HG02943 (cell line): Measurements from ENCODE around the gene NIFK.

Experiments used
- ATAC-seq: cut with Tn5 transposase; IDR thresholded peaks from one replicate; pipeline ENCODE4 v1.9.1; 2021; ENCODE audit warnings: mild to moderate bottlenecking, low read depth, moderate library complexity; ENCODE audit not compliant: unreplicated experiment

NIFK gene

GRCh38 chr2:121736462-121737336 lies at the start of gene NIFK:
TSS of gene NIFK (minus strand) at chr2:121736875. CDS start at chr2:121736850, 25 bp downstream.
- peak; percentile 94 for ATAC-seq

GRCh38 chr2:121783180-121783579 lies 46.5 kb upstream of the NIFK start:
- ATAC-seq: no peak

DNA sequence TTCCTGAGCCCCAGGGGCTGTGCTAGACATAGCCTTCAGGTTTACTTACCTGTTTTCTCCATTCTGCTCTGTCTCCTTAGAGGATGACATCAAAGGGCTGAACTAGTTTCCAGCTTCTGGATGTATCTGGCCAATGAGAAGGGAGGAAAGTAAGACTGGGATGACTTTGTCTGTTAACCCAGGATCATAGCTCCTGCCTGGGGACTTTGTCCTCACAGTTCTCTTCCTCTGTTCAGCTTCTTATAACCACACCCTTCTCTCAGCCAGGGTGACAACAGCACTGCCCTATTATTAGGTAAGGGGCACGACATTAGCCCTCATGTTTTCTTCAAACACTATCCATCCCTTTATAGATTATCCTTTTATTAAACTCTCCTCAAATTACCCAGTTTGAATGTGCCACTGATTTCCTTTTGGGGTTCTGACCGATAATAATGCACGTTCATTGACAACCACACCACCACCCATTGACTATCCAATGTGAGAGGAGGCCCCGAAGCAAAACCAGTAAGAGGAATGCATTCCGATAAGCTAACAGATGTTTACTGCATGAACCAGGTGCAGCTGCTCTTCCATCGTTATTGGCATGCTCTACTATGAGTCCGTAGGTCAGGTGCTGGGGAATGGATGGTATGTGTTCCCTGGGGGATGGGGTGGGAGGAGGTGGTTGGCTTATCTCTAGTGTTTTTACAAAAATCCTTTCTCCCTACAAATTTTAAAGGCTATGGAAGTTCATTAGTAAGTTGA lies 42.2 kb upstream of the NIFK start:
- ATAC-seq: no peak

- ATAC-seq: no peak
These were observed 41.0 kb upstream of the NIFK start for GRCh38 chr2:121777699-121778058.

GRCh38 chr2:121776885-121777698 lies 40.4 kb upstream of the NIFK start:
- no peak for ATAC-seq

- no peak for ATAC-seq
These were observed 39.7 kb upstream of the NIFK start for GRCh38 chr2:121776361-121776760.

- ATAC-seq: no peak
These were observed 37.6 kb upstream of the NIFK start for GRCh38 chr2:121774235-121774634.

DNA sequence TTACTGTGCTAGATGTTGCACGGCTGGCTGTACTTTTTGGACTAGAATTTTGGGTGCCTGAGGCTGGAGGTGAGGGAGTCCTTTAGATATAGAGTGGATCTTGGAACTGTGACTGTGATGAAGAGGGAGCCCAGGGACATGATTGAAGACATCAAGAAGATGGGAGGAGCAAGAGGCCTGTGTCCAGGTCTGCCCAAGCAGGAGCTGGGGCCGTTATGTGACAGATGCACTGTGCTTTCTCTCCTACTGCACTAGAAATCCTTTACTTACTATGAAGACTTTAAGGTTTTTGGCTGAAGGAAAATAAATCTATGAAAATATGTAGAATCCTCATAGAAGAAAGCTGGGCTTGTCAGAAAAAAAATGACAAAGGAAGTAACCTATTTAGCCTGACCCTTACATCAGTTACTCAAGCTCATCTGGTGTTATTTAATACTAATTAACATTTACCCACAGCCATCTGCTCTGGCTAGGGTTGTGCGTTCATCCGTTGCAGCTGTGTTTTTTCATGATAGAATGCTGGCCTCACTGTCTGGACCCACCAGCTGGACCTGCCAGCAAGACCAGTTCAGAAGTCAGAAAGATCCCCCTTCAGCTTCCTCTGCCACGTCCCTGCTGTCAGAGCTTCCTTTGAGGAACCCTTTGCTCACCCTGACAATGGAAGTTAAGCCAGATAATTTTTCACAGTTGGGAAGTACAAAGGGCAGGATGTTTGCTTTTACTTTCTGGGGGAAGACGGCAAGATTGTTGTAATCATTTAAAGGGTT lies 35.5 kb upstream of the NIFK start:
- ATAC-seq: no peak

DNA sequence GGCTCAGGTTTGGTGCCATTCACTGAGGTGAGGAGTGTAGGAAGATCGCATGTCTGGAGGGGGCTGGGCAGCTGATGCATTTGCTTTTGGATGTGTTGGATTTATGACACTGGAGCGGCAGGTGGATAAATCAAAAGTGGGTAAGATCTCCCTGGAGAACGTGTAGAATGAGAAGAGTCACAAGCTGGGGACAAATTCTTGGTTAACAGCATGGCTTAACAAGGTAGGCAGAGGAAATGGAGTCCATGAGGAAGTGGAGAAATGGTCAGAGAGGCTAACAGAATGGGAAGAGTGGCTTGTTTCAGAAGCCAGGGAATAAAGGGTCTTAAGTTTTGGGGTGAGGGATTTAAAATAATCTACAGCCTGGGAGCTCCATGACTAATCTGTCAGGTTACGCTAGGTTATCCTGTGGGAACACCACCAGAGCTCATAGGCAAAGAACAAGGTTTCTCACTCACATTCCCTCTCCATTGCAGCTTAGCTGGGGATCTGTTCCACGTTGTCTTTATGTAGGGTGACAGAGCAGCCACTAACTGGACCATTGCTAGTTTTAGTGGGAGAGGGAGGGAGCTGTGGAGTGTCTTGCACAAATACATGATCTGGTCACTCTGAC lies 31.6 kb upstream of the NIFK start:
- ATAC-seq: no peak

- ATAC-seq: no peak
These were observed 29.9 kb upstream of the NIFK start for GRCh38 chr2:121766624-121767023.

- ATAC-seq: no peak
These were observed 28.1 kb upstream of the NIFK start for GRCh38 chr2:121764681-121765228.

DNA sequence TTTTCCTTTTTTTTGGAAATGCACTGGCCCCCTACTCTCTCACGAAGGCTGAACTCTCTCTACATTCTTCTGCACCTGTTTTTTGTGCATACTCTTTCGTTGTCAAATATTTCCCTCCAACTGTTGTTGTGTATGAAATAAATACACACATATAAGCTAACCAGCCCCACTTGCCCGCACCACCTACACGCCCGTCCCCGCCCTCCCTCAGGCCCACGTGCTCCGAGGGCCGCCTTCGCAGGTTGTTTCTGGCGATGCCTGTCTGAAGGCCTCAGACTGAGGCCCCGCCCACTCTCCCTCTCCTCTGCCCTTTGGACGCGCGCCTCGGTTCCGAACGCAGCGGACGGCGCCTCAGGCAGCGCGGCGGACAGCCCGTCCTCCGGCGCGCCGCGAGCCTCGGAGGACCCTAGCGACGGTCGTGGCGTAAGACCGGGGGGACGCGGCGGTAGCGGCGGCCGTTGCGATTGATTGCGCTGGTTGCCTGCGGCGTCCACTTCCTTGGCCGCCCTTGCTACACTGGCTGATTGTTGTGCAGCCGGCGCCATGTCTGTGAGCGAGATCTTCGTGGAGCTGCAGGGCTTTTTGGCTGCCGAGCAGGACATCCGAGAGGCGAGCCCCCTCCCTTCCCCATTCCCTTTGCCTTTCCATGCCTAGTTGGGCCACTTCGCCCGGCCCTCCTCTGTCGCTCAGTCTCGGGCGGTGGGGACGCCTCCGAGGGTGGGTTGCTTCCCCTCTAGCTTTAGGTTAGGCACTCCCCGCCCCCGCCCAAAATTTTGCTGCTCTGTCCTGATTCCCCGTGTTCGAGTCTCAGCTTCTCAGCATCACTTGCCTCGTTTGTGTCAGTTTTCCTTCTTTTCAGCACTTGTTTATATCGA lies 18.8 kb upstream of the NIFK start, which contains the start of gene TSN:
Gene TSN, plus strand, starts transcription at position 415 of the 875 bp plus-strand sequence. Its CDS starts 129 bp downstream, at position 544.
- ATAC-seq: peak; percentile 100

DNA sequence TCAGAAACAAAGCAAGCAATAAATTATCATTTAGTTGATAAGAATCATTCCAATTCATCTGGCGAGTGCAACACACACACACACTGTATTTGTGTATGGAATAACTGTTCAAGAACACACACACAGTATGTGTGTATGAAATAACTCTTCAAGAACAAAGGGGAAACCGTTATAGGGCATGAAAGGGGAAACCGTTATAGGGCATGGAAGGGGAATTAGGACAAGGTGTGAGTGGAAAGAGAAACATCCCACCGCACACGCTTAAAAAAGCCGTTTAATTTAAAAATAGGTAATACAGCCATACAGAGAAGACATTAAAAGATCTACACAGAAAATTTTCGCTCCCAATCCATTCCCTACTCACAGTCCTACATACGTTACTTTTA lies 18.2 kb upstream of the NIFK start:
- ATAC-seq: no peak

DNA sequence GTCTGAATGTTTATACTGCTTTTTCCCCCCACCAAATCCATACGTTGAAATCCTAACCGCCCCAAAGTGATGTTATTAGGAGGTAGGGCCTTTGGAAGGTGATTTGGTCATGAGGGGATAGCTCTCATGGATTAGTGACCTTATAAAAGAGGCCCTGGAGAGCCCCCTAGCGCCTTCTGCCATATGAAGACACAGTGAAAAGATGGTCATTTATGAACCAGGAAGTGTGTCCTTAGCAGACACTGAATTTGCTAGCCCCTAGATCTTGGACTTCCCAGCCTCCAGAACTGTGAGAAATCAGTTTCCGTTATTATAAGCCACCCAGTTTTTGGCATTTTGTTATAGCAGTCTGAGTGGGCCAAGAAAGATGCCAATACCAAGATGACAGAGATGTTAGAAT lies 11.5 kb upstream of the NIFK start:
- ATAC-seq: no peak

- no peak for ATAC-seq
These were observed 9.4 kb upstream of the NIFK start for GRCh38 chr2:121746071-121746578.

DNA sequence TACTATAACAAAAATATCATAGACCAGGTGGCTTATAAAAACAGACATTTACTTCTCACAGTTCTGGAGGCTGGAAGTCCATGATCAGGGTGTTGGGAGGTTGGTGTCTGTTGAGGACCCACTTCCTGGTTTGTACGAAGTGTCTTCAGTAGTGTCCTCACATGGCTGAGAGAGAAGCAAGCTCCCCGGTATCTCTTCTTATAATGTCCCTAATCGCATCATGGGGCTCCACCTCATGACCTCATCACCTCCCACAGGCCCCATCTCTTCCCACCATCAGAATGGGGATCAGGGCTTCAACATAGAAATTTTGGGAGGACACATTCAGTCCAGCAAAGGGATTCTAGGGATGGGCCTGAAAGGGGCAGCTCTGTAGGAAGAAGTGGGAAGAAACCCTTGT lies 4.8 kb upstream of the NIFK start:
- no peak for ATAC-seq

GRCh38 chr2:121740973-121741372 lies 4.3 kb upstream of the NIFK start:
- no peak for ATAC-seq

DNA sequence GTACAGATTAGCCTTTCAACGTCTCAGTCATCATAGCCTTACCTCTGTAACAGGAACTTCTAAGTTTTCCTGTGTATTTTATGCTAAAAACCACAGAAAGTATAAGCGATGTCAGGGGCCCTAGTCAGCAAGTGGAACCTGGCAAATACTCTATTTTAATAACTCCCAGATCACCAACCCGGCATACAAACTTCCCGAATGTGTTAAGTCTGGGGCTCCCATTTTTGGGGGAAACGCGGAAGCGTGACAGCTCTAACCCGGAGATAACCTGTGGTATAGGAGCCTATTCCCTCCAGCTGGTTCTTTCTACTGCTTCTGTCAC lies 574 bp downstream of the NIFK start:
- ATAC-seq: no peak
